Left colon (tissue), 2 donors: ENCODE data around the gene ZNF804A. TPM values are rescaled to one million over a fixed set of nuclear protein-coding genes. Genes with fewer than 3 reads are reported as not detected.

Source experiments
- ATAC-seq: fragments of 200-7000 bp; cut with Tn5 transposase; one replicate; pipeline ENCODE4 v1.9.1; 2020; ENCODE audit warnings: mild to moderate bottlenecking, moderate library complexity
- DNase-seq, 2 donors: peaks; one replicate each; pipeline ENCODE4 v3.0.0-alpha.2; 2020
- intact Hi-C, 2 donors: fragments of 100-400 bp; cut with DNase I in 1 of 2; cut with micrococcal nuclease in 1 of 2; formaldehyde crosslinking; loops; one replicate each; pipeline versions ENCODE4 v1.11.2 to v1.14.0; 2022; cut with DNase I, micrococcal nuclease
- total RNA-seq, 2 donors: library from RNA; stranded (reverse); fragmentation: NEBNext Ultra II Directional; extraction: Animal tissue kit (Norgen Biotek cat#: 25700); gene quantifications; one replicate each; pipeline ENCODE4 v1.2.1, GENCODE V29; 2021
- donor health status: DM: no; HTN: no; CAD: no.
- donor health status: DM: yes; HTN: yes; CAD: no.

Gene ZNF804A
- total RNA-seq, 2 donors from 2014 or later, result 0.06 TPM

GRCh38 chr2:184599054-184599871 is 934 bp downstream of the ZNF804A start:
- ATAC-seq (no peak), DNase-seq (no peak)
- intact Hi-C loops, result no loop called here

- no peak for ATAC-seq
- no peak for DNase-seq
- intact Hi-C loops, result no loop called here
Measured at GRCh38 chr2:184599872-184600222, 1.5 kb downstream of the ZNF804A start.

- DNase-seq, result no peak
- intact Hi-C loops, result no loop called here
- no peak for ATAC-seq
Measured at GRCh38 chr2:184602734-184603133, 4.4 kb downstream of the ZNF804A start.

- intact Hi-C loops, result loop anchor here in 1 of 2 donors (10.0 kb wide), 1 partner anchor 356 kb away; no protein-coding TSS in a partner anchor
- DNase-seq (no peak), ATAC-seq (no peak)
Measured at GRCh38 chr2:184610891-184611290, 12.6 kb downstream of the ZNF804A start.

- intact Hi-C loops, result loop anchor here in 1 of 2 donors (10.0 kb wide), 1 partner anchor 357 kb away; no protein-coding TSS in a partner anchor
- DNase-seq, result no peak
- no peak for ATAC-seq
Measured at GRCh38 chr2:184611361-184612085, 13.2 kb downstream of the ZNF804A start.

- DNase-seq (no peak), ATAC-seq (no peak)
- intact Hi-C loops, result no loop called here
Measured at GRCh38 chr2:184620367-184620766, 22.0 kb downstream of the ZNF804A start.

GRCh38 chr2:184624311-184624710 is 26.0 kb downstream of the ZNF804A start:
- intact Hi-C loops, result no loop called here
- DNase-seq (no peak), ATAC-seq (no peak)

GRCh38 chr2:184628051-184628450 is 29.7 kb downstream of the ZNF804A start:
- intact Hi-C loops, result no loop called here
- no peak for DNase-seq
- no peak for ATAC-seq

GRCh38 chr2:184633726-184634125 is 35.4 kb downstream of the ZNF804A start:
- no peak for DNase-seq
- intact Hi-C loops, result no loop called here
- ATAC-seq, result no peak

- ATAC-seq (no peak), DNase-seq (no peak)
- intact Hi-C loops, result no loop called here
Measured at GRCh38 chr2:184637781-184638180, 39.5 kb downstream of the ZNF804A start.

- no peak for ATAC-seq
- intact Hi-C loops, result no loop called here
- no peak for DNase-seq
Measured at GRCh38 chr2:184644685-184645084, 46.4 kb downstream of the ZNF804A start.

- DNase-seq, result no peak
- no peak for ATAC-seq
- intact Hi-C loops, result no loop called here
Measured at GRCh38 chr2:184646177-184646576, 47.8 kb downstream of the ZNF804A start.

GRCh38 chr2:184646593-184646992 is 48.3 kb downstream of the ZNF804A start:
- DNase-seq (no peak), ATAC-seq (no peak)
- intact Hi-C loops, result no loop called here

GRCh38 chr2:184654945-184655344 is 56.6 kb downstream of the ZNF804A start:
- intact Hi-C loops, result no loop called here
- no peak for DNase-seq
- no peak for ATAC-seq

GRCh38 chr2:184677171-184677570 is 78.8 kb downstream of the ZNF804A start:
- no peak for ATAC-seq
- intact Hi-C loops, result no loop called here
- DNase-seq, result no peak

- intact Hi-C loops, result no loop called here
- DNase-seq, result no peak
- ATAC-seq, result no peak
Measured at GRCh38 chr2:184679219-184680018, 81.1 kb downstream of the ZNF804A start.

- intact Hi-C loops, result no loop called here
- DNase-seq (no peak), ATAC-seq (no peak)
Measured at GRCh38 chr2:184680825-184681224, 82.5 kb downstream of the ZNF804A start.

- ATAC-seq, result no peak
- intact Hi-C loops, result no loop called here
- no peak for DNase-seq
Measured at GRCh38 chr2:184681642-184682321, 83.5 kb downstream of the ZNF804A start.

GRCh38 chr2:184683911-184684310 is 85.6 kb downstream of the ZNF804A start:
- DNase-seq (no peak), ATAC-seq (no peak)
- intact Hi-C loops, result no loop called here
